IPS-20b (cell line): ENCODE data around the gene AMIGO2.

Source experiments
- H3K27ac ChIP-seq: one replicate; pipeline ENCODE4 v1.5.1; 2013; ENCODE audit warnings: low read length
- H3K27me3 ChIP-seq: 2 replicates; pipeline ENCODE4 v1.6.1; 2013; ENCODE audit warnings: mild to moderate bottlenecking, low read length, inconsistent platforms; ENCODE audit not compliant: insufficient read depth
- H3K36me3 ChIP-seq: 2 replicates; pipeline ENCODE4 v1.6.1; 2013; ENCODE audit warnings: low read depth, mild to moderate bottlenecking, inconsistent platforms, low read length, moderate library complexity; ENCODE audit not compliant: insufficient read depth
- H3K4me1 ChIP-seq: 2 replicates; pipeline ENCODE4 v1.6.1; 2013; ENCODE audit warnings: mild to moderate bottlenecking, control low read depth, inconsistent platforms, low read length, moderate library complexity; ENCODE audit not compliant: insufficient read depth
- H3K4me3 ChIP-seq: 2 replicates; pipeline ENCODE4 v1.5.1; 2013; ENCODE audit warnings: mild to moderate bottlenecking, low read length, inconsistent platforms
- H3K9ac ChIP-seq: 2 replicates; pipeline ENCODE4 v1.6.1; 2013; ENCODE audit warnings: low read depth, mild to moderate bottlenecking, inconsistent platforms, low read length, moderate library complexity
- H3K9me3 ChIP-seq: 2 replicates; pipeline ENCODE4 v1.6.1; 2013; ENCODE audit warnings: mild to moderate bottlenecking, low read depth, low read length, inconsistent platforms; ENCODE audit not compliant: insufficient read depth

Gene AMIGO2

GRCh38 chr12:47079981-47080724 lies 394 bp upstream of the AMIGO2 start:
- Histone ChIP-seq H3K9me3 (no peaks in the 10 kb centered on the region), H3K4me3 (peak overlapping the region; percentile 83), H3K27ac (no peak overlapping the region), H3K27me3 (peaks cover 38% of the 10 kb centered on the region), H3K4me1 (peaks cover 18% of the 10 kb centered on the region), H3K9ac (no peak overlapping the region), H3K36me3 (no peaks in the 10 kb centered on the region)

- H3K9ac ChIP-seq = peak overlapping the region; percentile 43; the same call in 1 of the 2 replicates
- peaks cover 8% of the 10 kb centered on the region; the same call in 1 of the 2 replicates for H3K4me1 ChIP-seq
- H3K36me3 ChIP-seq = no peaks in the 10 kb centered on the region
- no peak overlapping the region for H3K27ac ChIP-seq
- H3K9me3 ChIP-seq = no peaks in the 10 kb centered on the region
- peak overlapping the region; percentile 83 for H3K4me3 ChIP-seq
- peaks cover 38% of the 10 kb centered on the region for H3K27me3 ChIP-seq
These were observed 859 bp downstream of the AMIGO2 start for GRCh38 chr12:47078733-47079467.

- Histone ChIP-seq H3K27me3 (peaks cover 38% of the 10 kb centered on the region), H3K4me3 (no peak overlapping the region), H3K27ac (no peak overlapping the region), H3K4me1 (peaks cover 1% of the 10 kb centered on the region; the same call in 1 of the 2 replicates), H3K9me3 (no peaks in the 10 kb centered on the region), H3K9ac (no peak overlapping the region), H3K36me3 (no peaks in the 10 kb centered on the region)
These were observed 1.7 kb downstream of the AMIGO2 start for GRCh38 chr12:47078086-47078395.

- Histone ChIP-seq H3K4me3 (no peak overlapping the region), H3K9ac (no peak overlapping the region), H3K9me3 (no peaks in the 10 kb centered on the region), H3K27ac (no peak overlapping the region), H3K36me3 (no peaks in the 10 kb centered on the region), H3K4me1 (no peaks in the 10 kb centered on the region), H3K27me3 (peaks cover 38% of the 10 kb centered on the region)
These were observed 2.3 kb downstream of the AMIGO2 start for GRCh38 chr12:47077206-47078085.

GRCh38 chr12:47075192-47076084 lies 4.3 kb downstream of the AMIGO2 start:
- Histone ChIP-seq H3K36me3 (no peaks in the 10 kb centered on the region), H3K27ac (no peak overlapping the region), H3K9ac (no peak overlapping the region), H3K9me3 (no peaks in the 10 kb centered on the region), H3K4me3 (no peak overlapping the region), H3K27me3 (peaks cover 27% of the 10 kb centered on the region), H3K4me1 (no peaks in the 10 kb centered on the region)

GRCh38 chr12:47074757-47075156 lies 5.0 kb downstream of the AMIGO2 start:
- Histone ChIP-seq H3K36me3 (no peaks in the 10 kb centered on the region), H3K9ac (no peak overlapping the region), H3K4me1 (no peaks in the 10 kb centered on the region; the same call in 1 of the 2 replicates), H3K9me3 (no peaks in the 10 kb centered on the region), H3K4me3 (no peak overlapping the region), H3K27me3 (peaks cover 22% of the 10 kb centered on the region), H3K27ac (no peak overlapping the region)

- no peak overlapping the region for H3K4me3 ChIP-seq
These were observed 5.8 kb downstream of the AMIGO2 start for GRCh38 chr12:47073951-47074350.

GRCh38 chr12:47071241-47071852 lies 8.4 kb downstream of the AMIGO2 start:
- Histone ChIP-seq H3K27me3 (no peaks in the 10 kb centered on the region), H3K4me1 (peaks cover 13% of the 10 kb centered on the region; the same call in 1 of the 2 replicates), H3K9ac (no peak overlapping the region), H3K9me3 (no peaks in the 10 kb centered on the region), H3K27ac (no peak overlapping the region), H3K36me3 (no peaks in the 10 kb centered on the region), H3K4me3 (no peak overlapping the region)

More at GRCh38 chr12:47073951-47074350, 5.8 kb downstream of the AMIGO2 start:
- peaks cover 18% of the 10 kb centered on the region for H3K27me3 ChIP-seq
- H3K9ac ChIP-seq = no peak overlapping the region
- H3K27ac ChIP-seq = no peak overlapping the region
- peaks cover 5% of the 10 kb centered on the region; the same call in 1 of the 2 replicates for H3K4me1 ChIP-seq
- H3K9me3 ChIP-seq = no peaks in the 10 kb centered on the region
- no peaks in the 10 kb centered on the region for H3K36me3 ChIP-seq

GRCh38 chr12:47070310-47070709 lies 9.4 kb downstream of the AMIGO2 start:
- no peaks in the 10 kb centered on the region for H3K36me3 ChIP-seq
- no peaks in the 10 kb centered on the region for H3K9me3 ChIP-seq
- no peak overlapping the region for H3K27ac ChIP-seq
- no peak overlapping the region for H3K4me3 ChIP-seq
- no peak overlapping the region for H3K9ac ChIP-seq
- peaks cover 13% of the 10 kb centered on the region; the same call in 1 of the 2 replicates for H3K4me1 ChIP-seq
- H3K27me3 ChIP-seq = no peaks in the 10 kb centered on the region

GRCh38 chr12:47068539-47068938 lies 11.2 kb downstream of the AMIGO2 start:
- no peaks in the 10 kb centered on the region for H3K36me3 ChIP-seq
- no peak overlapping the region for H3K9ac ChIP-seq
- peaks cover 13% of the 10 kb centered on the region; the same call in 1 of the 2 replicates for H3K4me1 ChIP-seq
- H3K27ac ChIP-seq = no peak overlapping the region
- H3K9me3 ChIP-seq = no peaks in the 10 kb centered on the region
- no peak overlapping the region for H3K4me3 ChIP-seq
- H3K27me3 ChIP-seq = no peaks in the 10 kb centered on the region
